Neural progenitor cell (in vitro differentiated cells): ENCODE data around the gene MT1E. TPM values are rescaled to one million over a fixed set of nuclear protein-coding genes. Genes with fewer than 3 reads are reported as not detected.

Experiments used
- DNase-seq: peaks from one replicate; pipeline ENCODE4 v3.0.0-alpha.2; 2016; ENCODE audit warnings: low spot score
- H2AFZ ChIP-seq: fragments of 200-600 bp; sonication (generic); replicated peaks from 2 replicates; pipeline ENCODE4 v1.6.1; 2016; ENCODE audit warnings: antibody characterized with exemption
- H3F3A ChIP-seq: fragments of 200-600 bp; sonication (generic); 2 replicates; pipeline ENCODE4 v1.6.1; 2016; ENCODE audit warnings: antibody characterized with exemption, low read depth
- H3K27ac ChIP-seq: fragments of 200-600 bp; sonication (generic); 2 replicates; pipeline ENCODE4 v1.5.1; 2016; ENCODE audit warnings: mild to moderate bottlenecking
- H3K27me3 ChIP-seq: fragments of 200-600 bp; sonication (generic); 2 replicates; pipeline ENCODE4 v1.6.1; 2016; ENCODE audit warnings: mild to moderate bottlenecking, moderate library complexity
- H3K36me3 ChIP-seq: fragments of 200-600 bp; sonication (generic); 2 replicates; pipeline ENCODE4 v1.5.1; 2016
- H3K4me1 ChIP-seq: fragments of 200-600 bp; sonication (generic); 2 replicates; pipeline ENCODE4 v1.6.1; 2016; ENCODE audit warnings: mixed run types
- H3K4me2 ChIP-seq: fragments of 200-600 bp; sonication (generic); 2 replicates; pipeline ENCODE4 v1.6.1; 2016
- H3K4me3 ChIP-seq: fragments of 200-600 bp; sonication (generic); 2 replicates; pipeline ENCODE4 v1.5.1; 2016
- H3K79me2 ChIP-seq: fragments of 200-600 bp; sonication (generic); 2 replicates; pipeline ENCODE4 v1.6.1; 2016; ENCODE audit warnings: low read depth
- H3K9ac ChIP-seq: fragments of 200-600 bp; sonication (generic); 2 replicates; pipeline ENCODE4 v1.6.1; 2016
- H3K9me3 ChIP-seq: fragments of 200-600 bp; sonication (generic); 2 replicates; pipeline ENCODE4 v1.5.1; 2016; ENCODE audit warnings: low read depth
- H4K20me1 ChIP-seq: fragments of 200-600 bp; sonication (generic); 2 replicates; pipeline ENCODE4 v1.6.1; 2016; ENCODE audit warnings: low read depth
- H3K27ac Mint-ChIP-seq: 3 replicates; pipeline ENCODE4 v1.8.0; 2021; ENCODE audit warnings: mixed read lengths
- H3K27me3 Mint-ChIP-seq: 2 replicates; pipeline ENCODE4 v1.8.0; 2022; ENCODE audit warnings: low read depth, mild to moderate bottlenecking, inconsistent platforms, moderate library complexity, mixed read lengths; ENCODE audit not compliant: insufficient read depth
- H3K36me3 Mint-ChIP-seq: 3 replicates; pipeline ENCODE4 v1.8.0; 2021; ENCODE audit warnings: mixed read lengths
- H3K4me1 Mint-ChIP-seq: 3 replicates; pipeline ENCODE4 v1.8.0; 2021; ENCODE audit warnings: mixed read lengths
- H3K4me3 Mint-ChIP-seq: 3 replicates; pipeline ENCODE4 v1.8.0; 2021; ENCODE audit warnings: mild to moderate bottlenecking, moderate library complexity, mixed read lengths
- H3K9me3 Mint-ChIP-seq: 3 replicates; pipeline ENCODE4 v1.8.0; 2020; ENCODE audit warnings: mixed read lengths
- CTCF ChIP-seq: fragments of 200-600 bp; sonication (generic); IDR thresholded peaks from 2 replicates; pipeline ENCODE4 v1.5.1; 2017; ENCODE audit warnings: antibody characterized with exemption, mild to moderate bottlenecking
- EZH2 ChIP-seq: fragments of 200-600 bp; sonication (generic); IDR thresholded peaks from 2 replicates; pipeline ENCODE4 v1.6.1; 2017; ENCODE audit warnings: antibody characterized with exemption, mild to moderate bottlenecking, moderate library complexity
- EZH2phosphoT487 ChIP-seq: fragments of 200-600 bp; sonication (generic); IDR thresholded peaks from 2 replicates; pipeline ENCODE4 v1.6.1; 2017; ENCODE audit warnings: antibody characterized with exemption
- total RNA-seq: library from RNA; depleted of rRNA; stranded (reverse); fragments of >200 nt; gene quantifications from 2 replicates; pipeline ENCODE4 v1.2.3, GENCODE V29; 2015; ENCODE audit warnings: low replicate concordance

Gene MT1E
- total RNA-seq, 1 donor from 2014 or later = 2.4 TPM

GRCh38 chr16:56607109-56607618 is 18.4 kb upstream of the MT1E start:
- Histone ChIP-seq H2AFZ (no peak overlapping the region), H3K36me3 (no peaks in the 10 kb centered on the region), H3F3A (peaks cover 24% of the 10 kb centered on the region), H3K79me2 (no peaks in the 10 kb centered on the region), H4K20me1 (peaks cover 19% of the 10 kb centered on the region), H3K9ac (no peak overlapping the region), H3K4me1 (peaks cover 18% of the 10 kb centered on the region), H3K27ac (no peak overlapping the region), H3K4me3 (no peak overlapping the region), H3K27me3 (peaks cover 99% of the 10 kb centered on the region), H3K9me3 (no peaks in the 10 kb centered on the region), H3K4me2 (no peak overlapping the region)
- DNase-seq = no peak
- Mint-ChIP-seq H3K36me3 (no peaks in the 10 kb centered on the region), H3K4me3 (peak overlapping the region; percentile 31), H3K9me3 (no peaks in the 10 kb centered on the region), H3K27ac (no peak overlapping the region), H3K4me1 (peaks cover 35% of the 10 kb centered on the region), H3K27me3 (peaks cover 15% of the 10 kb centered on the region)
- TF ChIP-seq EZH2 (no peak), CTCF (no peak), EZH2phosphoT487 (no peak)

- peaks cover 19% of the 10 kb centered on the region for H4K20me1 ChIP-seq
- Mint-ChIP-seq H3K9me3 (no peaks in the 10 kb centered on the region), H3K4me1 (peaks cover 35% of the 10 kb centered on the region), H3K36me3 (no peaks in the 10 kb centered on the region), H3K4me3 (peak overlapping the region; percentile 10), H3K27me3 (peaks cover 15% of the 10 kb centered on the region), H3K27ac (no peak overlapping the region)
- no peak overlapping the region for H3K27ac ChIP-seq
- no peak overlapping the region for H3K4me3 ChIP-seq
- H3K9ac ChIP-seq = no peak overlapping the region
- peaks cover 18% of the 10 kb centered on the region for H3K4me1 ChIP-seq
- H3K4me2 ChIP-seq = no peak overlapping the region
- TF ChIP-seq EZH2 (no peak), CTCF (no peak), EZH2phosphoT487 (no peak)
- H2AFZ ChIP-seq = no peak overlapping the region
- H3K79me2 ChIP-seq = no peaks in the 10 kb centered on the region
- no peak for DNase-seq
- no peaks in the 10 kb centered on the region for H3K9me3 ChIP-seq
- no peaks in the 10 kb centered on the region for H3K36me3 ChIP-seq
- H3K27me3 ChIP-seq = peaks cover 99% of the 10 kb centered on the region
- H3F3A ChIP-seq = peaks cover 24% of the 10 kb centered on the region
Observed at GRCh38 chr16:56607675-56608042, 17.9 kb upstream of the MT1E start.

GRCh38 chr16:56608043-56608875 is 17.3 kb upstream of the MT1E start, which contains the start of gene MT2A:
Gene MT2A, plus strand, starts transcription at chr16:56608584. Its CDS starts 72 bp downstream, at chr16:56608656.
- Histone ChIP-seq H3K4me2 (peak within 1 kb of the TSS; percentile 91), H3K9me3 (no peaks in the 10 kb centered on the region), H3F3A (peaks cover 24% of the 10 kb centered on the region), H3K9ac (no peak within 1 kb of the TSS), H3K4me1 (peaks cover 18% of the 10 kb centered on the region), H3K27ac (no peak within 1 kb of the TSS), H4K20me1 (peaks cover 19% of the 10 kb centered on the region), H3K79me2 (no peaks in the 10 kb centered on the region), H3K36me3 (no peaks in the 10 kb centered on the region), H2AFZ (peak within 1 kb of the TSS; percentile 72), H3K27me3 (peaks cover 100% of the 10 kb centered on the region), H3K4me3 (peak within 1 kb of the TSS; percentile 50)
- Mint-ChIP-seq H3K27me3 (peaks cover 15% of the 10 kb centered on the region), H3K4me3 (peak within 1 kb of the TSS; percentile 89), H3K36me3 (no peaks in the 10 kb centered on the region), H3K9me3 (no peaks in the 10 kb centered on the region), H3K27ac (no peak within 1 kb of the TSS), H3K4me1 (peaks cover 35% of the 10 kb centered on the region)
- TF ChIP-seq EZH2phosphoT487 (peak; percentile 2), CTCF (no peak), EZH2 (peak; percentile 82)
- DNase-seq = peak; percentile 95
